ENCODE results near the gene MSMB. TPM values are rescaled to one million over a fixed set of nuclear protein-coding genes. Genes with fewer than 3 reads are reported as not detected.
A peak's percentile ranks its signal among the peaks of the same experiment; 100 is the strongest.
"Not testable (repeated sequence)": the region's sequence is repeated elsewhere in the genome, so short reads cannot be mapped to it uniquely, and the experiment has no call there.

The MSMB gene
- total RNA-seq = not detected
- long read RNA-seq = 0 reads

DNA sequence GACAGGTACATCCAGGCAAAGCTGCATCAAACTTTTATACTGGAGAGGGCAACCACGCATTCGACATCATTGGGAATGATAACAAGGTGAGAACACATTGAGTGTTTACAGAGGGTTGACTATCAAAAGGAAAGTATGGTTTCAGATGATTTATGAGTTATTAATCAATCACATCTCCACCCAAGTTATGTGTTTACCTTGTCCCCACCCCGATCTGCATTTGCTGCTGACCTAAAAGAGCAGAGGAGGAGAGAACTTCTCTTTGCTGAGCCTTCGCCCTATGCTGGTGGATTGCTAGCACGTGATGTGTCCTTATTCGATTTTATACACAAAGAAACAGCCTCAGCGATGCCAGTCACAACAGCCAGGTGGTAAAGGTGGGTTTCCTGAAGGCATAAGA is at the start of gene MSMB:
Gene MSMB (minus strand): TSS at position 9 of the 400 bp plus-strand sequence. CDS start 32 bp downstream, outside the sequence.
- intact Hi-C loops (cut with DNase I) = no loop called here
- Histone ChIP-seq H3K27me3 (no peaks in the 10 kb centered on the region), H3K36me3 (no peaks in the 10 kb centered on the region), H3K27ac (no peak within 1 kb of the TSS), H3K4me3 (no peak within 1 kb of the TSS), H3K4me1 (no peaks in the 10 kb centered on the region), H3K9me3 (no peaks in the 10 kb centered on the region)
- ATAC-seq = no peak
- no peak for TF ChIP-seq CTCF (IDR thresholded peaks at IDR 0.05)
- no peak for DNase-seq

- no peak for TF ChIP-seq CTCF (IDR thresholded peaks at IDR 0.05)
- no peaks in the 10 kb centered on the region for H3K27me3 ChIP-seq
- intact Hi-C loops (cut with DNase I) = no loop called here
- H3K4me1 ChIP-seq = no peaks in the 10 kb centered on the region
- H3K36me3 ChIP-seq = no peaks in the 10 kb centered on the region
- ATAC-seq = no peak
- no peak for DNase-seq
- no peak overlapping the region for H3K27ac ChIP-seq
- no peaks in the 10 kb centered on the region for H3K9me3 ChIP-seq
- no peak overlapping the region for H3K4me3 ChIP-seq
These were observed 49.1 kb upstream of the MSMB start for GRCh38 chr10:46094931-46095750.

DNA sequence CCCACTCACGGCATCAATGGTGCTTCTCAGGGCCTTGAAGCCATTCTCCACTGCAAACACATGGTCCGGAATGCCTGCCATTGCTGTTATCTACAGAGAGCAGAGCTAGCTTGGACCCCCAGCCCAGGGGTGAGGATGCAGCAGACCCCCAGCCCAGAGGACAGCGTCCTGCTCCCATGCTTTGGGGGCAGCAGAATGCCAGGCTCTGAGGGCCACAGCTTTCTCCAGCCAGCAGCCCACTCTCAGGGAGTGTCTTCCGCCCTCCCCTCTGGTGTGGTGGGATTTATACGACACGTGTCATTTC is 48.1 kb upstream of the MSMB start:
- no peak for DNase-seq
- intact Hi-C loops (cut with DNase I) = no loop called here
- no peak for TF ChIP-seq CTCF (IDR thresholded peaks at IDR 0.05)

GRCh38 chr10:46093316-46094196 is 47.5 kb upstream of the MSMB start:
- intact Hi-C loops (cut with DNase I); H3K4me3 ChIP-seq; H3K27me3 ChIP-seq; H3K4me1 ChIP-seq; DNase-seq; H3K27ac ChIP-seq; H3K36me3 ChIP-seq; H3K9me3 ChIP-seq: not testable (repeated sequence)
- ATAC-seq = peak; percentile 3

More for the DNA sequence above, 48.1 kb upstream of the MSMB start:
- Histone ChIP-seq H3K9me3 (no peaks in the 10 kb centered on the region), H3K4me3 (no peak overlapping the region), H3K27ac (no peak overlapping the region), H3K27me3 (no peaks in the 10 kb centered on the region), H3K36me3 (no peaks in the 10 kb centered on the region), H3K4me1 (no peaks in the 10 kb centered on the region)
- ATAC-seq = no peak

DNA sequence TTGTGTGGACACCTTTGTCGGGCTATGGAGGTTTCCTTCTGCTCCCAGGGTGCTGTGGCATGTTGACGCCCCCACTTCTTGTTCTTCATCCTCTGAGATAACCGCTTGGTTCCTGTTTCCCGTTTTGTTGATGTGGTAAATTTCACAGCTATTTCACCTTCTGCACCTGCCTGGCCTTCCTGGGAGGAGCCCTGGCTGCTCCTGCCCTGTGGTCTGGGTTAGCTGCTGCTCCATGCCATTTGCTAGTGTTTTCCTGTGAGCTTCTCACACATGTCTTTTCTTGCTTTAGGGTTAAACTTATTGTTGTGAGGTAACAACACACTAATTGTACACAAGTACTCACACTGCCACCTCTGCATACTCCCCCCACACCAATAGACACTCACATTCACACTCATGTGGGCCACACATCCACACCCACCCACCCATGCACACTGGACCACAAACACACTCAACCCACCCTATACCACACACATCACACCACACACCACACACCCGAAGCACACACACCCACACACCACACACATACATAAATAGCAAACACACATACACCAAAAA is 46.5 kb upstream of the MSMB start:
- intact Hi-C loops (cut with DNase I) = no loop called here

More for the DNA sequence above, 46.5 kb upstream of the MSMB start:
- H3K4me3 ChIP-seq = no peak overlapping the region
- no peaks in the 10 kb centered on the region for H3K9me3 ChIP-seq
- no peak for TF ChIP-seq CTCF (IDR thresholded peaks at IDR 0.05)
- H3K27ac ChIP-seq = no peak overlapping the region
- ATAC-seq (peak; percentile 13), DNase-seq (no peak)
- no peaks in the 10 kb centered on the region for H3K4me1 ChIP-seq
- H3K27me3 ChIP-seq = no peaks in the 10 kb centered on the region
- no peaks in the 10 kb centered on the region for H3K36me3 ChIP-seq
